H1 (cell line): ENCODE data around the gene SSC5D. TPM values are rescaled to one million over a fixed set of nuclear protein-coding genes. Genes with fewer than 3 reads are reported as not detected.

ENCODE experiments used
- CTCF ChIA-PET: fragments of 300-600 bp; sonication (Branson Sonifier 250); formaldehyde crosslinking; loops from one replicate; lab custom pipeline; 2021; ENCODE audit not compliant: partially characterized antibody; lab: Charles Lee
- POLR2A ChIA-PET: fragments of 300-600 bp; sonication (Branson Sonifier 250); formaldehyde crosslinking; loops from one replicate; lab custom pipeline; 2021; ENCODE audit warnings: inconsistent platforms; ENCODE audit not compliant: partially characterized antibody; lab: Charles Lee
- DNase-seq, 2 experiments: peaks; one replicate each; pipeline versions ENCODE4 v3.0.0 to v3.0.0-alpha.2; 2010 to 2022; ENCODE audit warnings: low spot score in 2 of 2, low read depth in 1 of 2, mixed read lengths in 1 of 2
- FAIRE-seq: peaks from 2 replicates; lab custom pipeline; 2011; peaks lifted over from hg19 to GRCh38; lab: Jason Lieb, UNC
- H2AFZ ChIP-seq: 2 replicates; pipeline ENCODE4 v1.8.1; 2012; ENCODE audit warnings: low read length, inconsistent platforms
- H2AK5ac ChIP-seq: 2 replicates; pipeline ENCODE4 v1.6.1; 2013; ENCODE audit warnings: low read depth, low read length
- H2BK120ac ChIP-seq: replicated peaks from 2 replicates; pipeline ENCODE3; 2013; ENCODE audit warnings: low read depth, low read length, inconsistent platforms
- H2BK12ac ChIP-seq: 2 replicates; pipeline ENCODE4 v1.6.1; 2013; ENCODE audit warnings: low read depth, low read length
- H2BK15ac ChIP-seq: 2 replicates; pipeline ENCODE4 v1.6.1; 2013; ENCODE audit warnings: low read length
- H2BK20ac ChIP-seq: 2 replicates; pipeline ENCODE4 v1.6.1; 2013; ENCODE audit warnings: low read length
- H2BK5ac ChIP-seq: 2 replicates; pipeline ENCODE4 v1.6.1; 2013; ENCODE audit warnings: low read depth, low read length
- H3K14ac ChIP-seq: 2 replicates; pipeline ENCODE4 v1.6.1; 2013; ENCODE audit warnings: inconsistent platforms; ENCODE audit not compliant: insufficient read length
- H3K18ac ChIP-seq: 2 replicates; pipeline ENCODE4 v1.6.1; 2013; ENCODE audit warnings: low read length; ENCODE audit errors: extremely low read depth
- H3K23ac ChIP-seq: 2 replicates; pipeline ENCODE4 v1.6.1; 2013; ENCODE audit warnings: inconsistent platforms; ENCODE audit not compliant: insufficient read length
- H3K23me2 ChIP-seq: 2 replicates; pipeline ENCODE4 v1.6.1; 2013; ENCODE audit warnings: low read depth, low read length
- H3K27ac ChIP-seq: 2 replicates; pipeline ENCODE4 v1.6.1; 2011; ENCODE audit warnings: low read depth, low read length, inconsistent platforms
- H3K27me3 ChIP-seq, 4 experiments: replicated peaks in 1 of 4; 1 replicate in 1 of 4; 2 replicates in 3 of 4; pipeline versions ENCODE4 v1.6.1 to v1.8.1; 2011 to 2013; ENCODE audit warnings: low read length in 3 of 4, mild to moderate bottlenecking in 3 of 4, inconsistent platforms in 2 of 4, mixed read lengths in 2 of 4, moderate library complexity in 1 of 4; ENCODE audit not compliant: control insufficient read depth in 3 of 4, insufficient read depth in 3 of 4; ENCODE audit errors: extremely low read depth in 1 of 4
- H3K36me3 ChIP-seq, 4 experiments: 2 replicates each; pipeline versions ENCODE4 v1.6.1 to v1.8.1; 2011 to 2013; ENCODE audit warnings: mild to moderate bottlenecking in 4 of 4, low read length in 3 of 4, moderate library complexity in 2 of 4, control low read depth in 1 of 4, inconsistent platforms in 1 of 4; ENCODE audit not compliant: insufficient read depth in 4 of 4, control insufficient read depth in 2 of 4
- H3K4ac ChIP-seq: replicated peaks from 2 replicates; pipeline ENCODE3; 2013; ENCODE audit warnings: low read length, low read depth, mixed read lengths, inconsistent platforms; ENCODE audit not compliant: insufficient read length
- H3K4me1 ChIP-seq, 4 experiments: replicated peaks in 1 of 4; 1 replicate in 1 of 4; 2 replicates in 3 of 4; pipeline versions ENCODE4 v1.6.1 to v1.8.1; 2011 to 2013; ENCODE audit warnings: low read length in 3 of 4, inconsistent platforms in 2 of 4, mixed read lengths in 1 of 4; ENCODE audit not compliant: insufficient read depth in 4 of 4, control insufficient read depth in 3 of 4
- H3K4me2 ChIP-seq, 2 experiments: 2 replicates each; pipeline versions ENCODE4 v1.6.1 to v1.8.1; 2011 to 2013; ENCODE audit warnings: low read depth in 2 of 2, low read length in 2 of 2, control low read depth in 1 of 2, inconsistent platforms in 1 of 2, mild to moderate bottlenecking in 1 of 2; ENCODE audit not compliant: insufficient read depth in 1 of 2
- H3K4me3 ChIP-seq, 4 experiments: fragments of 200-600, 300-600 bp in 1 of 4; sonication (generic), shearing (Covaris generic), sonication (Bioruptor Twin) in 1 of 4; 2 replicates each; pipeline versions ENCODE4 v1.5.1 to v1.8.1; 2011 to 2016; ENCODE audit warnings: low read length in 4 of 4, low read depth in 3 of 4, control low read depth in 2 of 4, inconsistent platforms in 2 of 4, mild to moderate bottlenecking in 2 of 4, mixed read lengths in 1 of 4, moderate library complexity in 1 of 4; ENCODE audit not compliant: insufficient read depth in 2 of 4; ENCODE audit errors: extremely low read depth in 1 of 4
- H3K56ac ChIP-seq: replicated peaks from 2 replicates; pipeline ENCODE3; 2013; ENCODE audit warnings: low read depth, mild to moderate bottlenecking, mixed read lengths, low read length, inconsistent platforms; ENCODE audit not compliant: insufficient read length
- H3K79me1 ChIP-seq: 2 replicates; pipeline ENCODE4 v1.6.1; 2013; ENCODE audit warnings: low read depth, low read length, control low read depth
- H3K79me2 ChIP-seq, 2 experiments: 2 replicates each; pipeline versions ENCODE4 v1.6.1 to v1.8.1; 2012 to 2013; ENCODE audit warnings: low read length in 2 of 2, mild to moderate bottlenecking in 2 of 2, inconsistent platforms in 1 of 2; ENCODE audit not compliant: insufficient read depth in 2 of 2, control insufficient read depth in 1 of 2
- H3K9ac ChIP-seq, 4 experiments: replicated peaks in 1 of 4; 1 replicate in 1 of 4; 2 replicates in 3 of 4; pipeline versions ENCODE4 v1.6.1 to v1.8.1; 2011 to 2013; ENCODE audit warnings: low read depth in 3 of 4, low read length in 3 of 4, control low read depth in 2 of 4, mild to moderate bottlenecking in 2 of 4, moderate library complexity in 2 of 4, inconsistent platforms in 1 of 4; ENCODE audit errors: extremely low read depth in 1 of 4
- H3K9me3 ChIP-seq, 2 experiments: 2 replicates each; pipeline versions ENCODE4 v1.6.1 to v1.8.1; 2012 to 2013; ENCODE audit warnings: mild to moderate bottlenecking in 2 of 2, moderate library complexity in 2 of 2, control low read depth in 1 of 2, inconsistent platforms in 1 of 2, low read depth in 1 of 2, low read length in 1 of 2, mixed read lengths in 1 of 2; ENCODE audit not compliant: insufficient read depth in 2 of 2
- H4K20me1 ChIP-seq, 2 experiments: replicated peaks in 1 of 2; 2 replicates each; pipeline versions ENCODE3 to v1.8.1; 2011 to 2013; ENCODE audit warnings: inconsistent platforms in 2 of 2, low read length in 2 of 2, mild to moderate bottlenecking in 1 of 2; ENCODE audit not compliant: insufficient read depth in 2 of 2, control insufficient read depth in 1 of 2
- H4K5ac ChIP-seq: 2 replicates; pipeline ENCODE4 v1.6.1; 2013; ENCODE audit warnings: low read length, low read depth, mixed read lengths, inconsistent platforms; ENCODE audit not compliant: insufficient read length
- H4K8ac ChIP-seq: 2 replicates; pipeline ENCODE4 v1.8.0; 2013; ENCODE audit warnings: mild to moderate bottlenecking, moderate library complexity, low read length, inconsistent platforms; ENCODE audit not compliant: insufficient read depth; ENCODE audit errors: extremely low read depth
- H4K91ac ChIP-seq: replicated peaks from 2 replicates; pipeline ENCODE3; 2013; ENCODE audit warnings: low read length, mixed read lengths, inconsistent platforms; ENCODE audit not compliant: insufficient read length
- CEBPB ChIP-seq: IDR thresholded peaks from 2 replicates; pipeline ENCODE4 v1.6.1; 2012; ENCODE audit warnings: low read depth, low read length
- GABPA ChIP-seq: IDR thresholded peaks from 2 replicates; pipeline ENCODE4 v1.6.1; 2011; ENCODE audit warnings: mild to moderate bottlenecking, low read length, moderate library complexity, borderline replicate concordance; ENCODE audit not compliant: insufficient read depth
- GTF2F1 ChIP-seq: IDR thresholded peaks from 2 replicates; pipeline ENCODE4 v1.6.1; 2012; ENCODE audit warnings: low read depth, low read length, improper control_type of control experiment, borderline replicate concordance
- JUN ChIP-seq: IDR thresholded peaks from 2 replicates; pipeline ENCODE4 v1.6.1; 2011; ENCODE audit warnings: low read depth, mild to moderate bottlenecking, improper control_type of control experiment, low read length
- KDM5A ChIP-seq: fragments of 200-600 bp; IDR thresholded peaks from 2 replicates; pipeline ENCODE4 v1.7.1; 2012; ENCODE audit warnings: mild to moderate bottlenecking, low read length, inconsistent platforms, mixed read lengths
- POU5F1 ChIP-seq: IDR thresholded peaks from 2 replicates; pipeline ENCODE4 v1.6.1; 2011; ENCODE audit warnings: low read depth, mild to moderate bottlenecking, low read length, moderate library complexity
- SUZ12 ChIP-seq: fragments of 200-600 bp; sonication (generic); IDR thresholded peaks from 2 replicates; pipeline ENCODE4 v1.6.1; 2012; ENCODE audit warnings: mild to moderate bottlenecking, inconsistent platforms, low read length, moderate library complexity, mixed read lengths
- TBP ChIP-seq: IDR thresholded peaks from 2 replicates; pipeline ENCODE4 v1.6.1; 2011; ENCODE audit warnings: low read depth, low read length, improper control_type of control experiment
- WGBS, 2 experiments: shearing (Covaris generic) in 1 of 2; methylation state at CpG; one replicate each; pipeline versions ENCODE4 v1.1.6 to v1.1.7; 2013 to 2015; ENCODE audit warnings: low lambda C conversion rate in 2 of 2, mixed read lengths in 2 of 2, inconsistent platforms in 1 of 2, low coverage in 1 of 2, missing lambda C conversion rate in 1 of 2; ENCODE audit not compliant: insufficient replicate concordance in 2 of 2, insufficient coverage in 1 of 2, insufficient read length in 1 of 2; ENCODE audit errors: extremely low coverage in 1 of 2, missing lambda C conversion rate in 1 of 2; 5-methylcytosine and 5-hydroxymethylcytosine counted together
- polyA plus RNA-seq, 7 experiments: library from polyadenylated mRNA; depleted of rRNA in 3 of 7; stranded (reverse) in 5 of 7; unstranded in 2 of 7; fragments of >200 nt in 5 of 7; fragments of 200-250 nt in 2 of 7; gene quantifications; 1 replicate in 5 of 7; 2 replicates in 1 of 7; 4 replicates in 1 of 7; pipeline versions ENCODE4 v1.2.1 to v1.2.3, GENCODE V29; 2011 to 2013; ENCODE audit warnings: missing spikeins in 2 of 7, mixed read lengths in 2 of 7
- total RNA-seq: library from RNA; stranded (reverse); fragmentation: NEBNext Ultra II Directional; extraction: Animal tissue kit (Norgen Biotek cat#: 25700); gene quantifications from 2 replicates; pipeline ENCODE4 v1.2.1, GENCODE V29; 2021

The SSC5D gene
- total and polyA plus RNA-seq, 2 of the 8 experiments (the other 6 are each of a cell fraction or from before 2014, with no cell fraction given), result 0.39 to 1.7 TPM

GRCh38 chr19:55500368-55500952 is 12.2 kb downstream of the SSC5D start:
- no peak overlapping the region for H3K4ac ChIP-seq
- 0 out of 2 replicates have a peak overlapping the region, but pooled peaks have one; percentile 46 for H2BK15ac ChIP-seq
- H3K4me2 ChIP-seq, result no peak overlapping the region
- H2AK5ac ChIP-seq, result no peak overlapping the region
- H3K56ac ChIP-seq, result no peak overlapping the region
- H3K9ac ChIP-seq, result no peak overlapping the region
- H3K23me2 ChIP-seq, result no peaks in the 10 kb centered on the region
- no peak for DNase-seq
- 90% methylated on average over 26 of the region's 26 CpGs; no CpG with 5 or more reads in 1 of the 2 experiments for WGBS, 2 experiments
- peaks cover 0 to 3% (median 0%) of the 10 kb centered on the region in 4 experiments; a peak in 1 of 8 replicates for H3K36me3 ChIP-seq
- H2BK12ac ChIP-seq, result no peak overlapping the region
- no peak overlapping the region for H3K14ac ChIP-seq
- CTCF ChIA-PET, result interaction anchor here (0.9 to 1.8 kb wide), 4 partner anchors 32 to 131 kb away, joined by 3 to 8 read pairs (median 3); no protein-coding TSS in a partner anchor
- no peak overlapping the region for H2BK5ac ChIP-seq
- no peak overlapping the region for H3K4me3 ChIP-seq
- 0 out of 7 replicates have a peak, but pooled peaks cover 0 to 2% (median 0%) of the 10 kb centered on the region in 4 experiments for H3K4me1 ChIP-seq
- no peaks in the 10 kb centered on the region for H3K79me2 ChIP-seq
- H4K20me1 ChIP-seq, result no peaks in the 10 kb centered on the region
- H3K27me3 ChIP-seq, result peaks cover 11 to 23% (median 17%) of the 10 kb centered on the region in 4 experiments
- FAIRE-seq, result no peak
- no peak overlapping the region for H2BK20ac ChIP-seq
- no peak overlapping the region for H4K8ac ChIP-seq
- H3K79me1 ChIP-seq, result no peaks in the 10 kb centered on the region
- POLR2A ChIA-PET, result interaction anchor here (0.8 to 1.7 kb wide), 8 partner anchors 12 to 147 kb away, joined by 3 to 8 read pairs (median 3); partner anchors contain the start of genes CCDC106, FIZ1, NAT14 and ZNF579
- no peak overlapping the region for H3K27ac ChIP-seq
- no peak overlapping the region for H4K91ac ChIP-seq
- H3K18ac ChIP-seq, result no peak overlapping the region
- peaks cover 7 to 9% of the 10 kb centered on the region in 2 experiments; a peak in 3 of 4 replicates for H3K9me3 ChIP-seq
- no peak overlapping the region for H2AFZ ChIP-seq
- no peak overlapping the region for H3K23ac ChIP-seq
- TF ChIP-seq GABPA (no peak), CEBPB (no peak), KDM5A (no peak), SUZ12 (no peak), TBP (no peak), GTF2F1 (no peak), JUN (no peak), POU5F1 (no peak)
- no peak overlapping the region for H2BK120ac ChIP-seq
- H4K5ac ChIP-seq, result no peak overlapping the region
